ENCODE measurements around the gene ZFP36. TPM values are rescaled to one million over a fixed set of nuclear protein-coding genes. Genes with fewer than 3 reads are reported as not detected.

Gene ZFP36
- total and polyA plus RNA-seq, 2 of the 8 experiments (the other 6 are each of a cell fraction or from before 2014, with no cell fraction given), result 4.0 to 10.9 TPM

GRCh38 chr19:39408392-39409207 lies 2.0 kb downstream of the ZFP36 start (continued):
- no peak for TF ChIP-seq RBBP5 (IDR thresholded peaks at IDR 0.05; ENCODE audit: borderline replicate concordance, low read depth, low read length)
- no peak for TF ChIP-seq SRF (IDR thresholded peaks at IDR 0.05; ENCODE audit: low read depth, low read length)
- no peak for TF ChIP-seq SP4 (IDR thresholded peaks at IDR 0.05; ENCODE audit: low read length)
- TF ChIP-seq JUN (IDR thresholded peaks at IDR 0.05; ENCODE audit: low read depth, low read length), result no peak
- TF ChIP-seq JUND (IDR thresholded peaks at IDR 0.05; ENCODE audit: low read length), result no peak
- TF ChIP-seq SAP30 (IDR thresholded peaks at IDR 0.05; ENCODE audit: insufficient read depth, insufficient replicate concordance, low read length), result no peak
- no peak for TF ChIP-seq TCF12 (IDR thresholded peaks at IDR 0.05; ENCODE audit: low read depth, low read length)
- no peak for TF ChIP-seq CBX8 (IDR thresholded peaks at IDR 0.05; ENCODE audit: borderline replicate concordance, low read depth, low read length)

All from H1 (cell line).